Measurements from ENCODE around the gene TMEM204.

Gene TMEM204

GRCh38 chr16:1550069-1550468, 16.6 kb downstream of the TMEM204 start:
- Histone ChIP-seq H3K9ac (ENCODE audit: low read length) (no peak overlapping the region), H3K4me1 (ENCODE audit: control insufficient read depth, insufficient read depth, low read length) (peaks cover 10% of the 10 kb centered on the region)

DNA sequence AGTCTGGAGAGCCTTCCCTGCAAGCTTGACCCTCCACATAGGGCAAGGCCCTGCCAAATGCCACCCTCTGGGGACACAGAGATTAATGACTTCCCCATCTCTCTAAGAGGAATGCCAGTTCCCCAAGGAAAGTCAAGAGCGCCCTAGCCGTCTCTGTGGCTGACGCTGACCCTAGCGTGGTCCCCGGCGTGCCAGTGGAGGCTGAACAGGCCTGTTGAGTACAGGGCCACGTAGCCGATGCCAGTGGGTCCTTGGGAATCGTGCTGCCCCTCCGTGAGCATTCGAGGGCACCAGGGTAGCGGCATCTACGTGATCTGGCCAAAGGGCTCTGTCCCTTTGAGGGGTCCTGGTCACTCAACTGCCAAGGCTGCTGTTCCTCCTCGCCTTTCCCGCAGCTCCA, 17.2 kb downstream of the TMEM204 start:
- H3K9ac ChIP-seq (ENCODE audit: low read length): no peak overlapping the region
- no peak overlapping the region for H3K4me3 ChIP-seq (ENCODE audit: low read length)
- peaks cover 4% of the 10 kb centered on the region for H3K4me1 ChIP-seq (ENCODE audit: control insufficient read depth, insufficient read depth, low read length)
- H3K27me3 ChIP-seq (ENCODE audit: control insufficient read depth, insufficient read depth, low read length): no peaks in the 10 kb centered on the region
- H3K36me3 ChIP-seq (ENCODE audit: control insufficient read depth, insufficient read depth, low read length): no peaks in the 10 kb centered on the region
- no peaks in the 10 kb centered on the region for H3K9me3 ChIP-seq (ENCODE audit: control insufficient read depth, low read length)

More at GRCh38 chr16:1550069-1550468, 16.6 kb downstream of the TMEM204 start:
- Histone ChIP-seq H3K9me3 (ENCODE audit: control insufficient read depth, low read length) (no peaks in the 10 kb centered on the region), H3K27me3 (ENCODE audit: control insufficient read depth, insufficient read depth, low read length) (no peaks in the 10 kb centered on the region), H3K4me3 (ENCODE audit: low read length) (no peak overlapping the region), H3K36me3 (ENCODE audit: control insufficient read depth, insufficient read depth, low read length) (no peaks in the 10 kb centered on the region)

GRCh38 chr16:1551166-1551565, 17.7 kb downstream of the TMEM204 start:
- H3K4me1 ChIP-seq (ENCODE audit: control insufficient read depth, insufficient read depth, low read length): no peaks in the 10 kb centered on the region
- no peaks in the 10 kb centered on the region for H3K36me3 ChIP-seq (ENCODE audit: control insufficient read depth, insufficient read depth, low read length)
- H3K4me3 ChIP-seq (ENCODE audit: low read length): no peak overlapping the region

DNA sequence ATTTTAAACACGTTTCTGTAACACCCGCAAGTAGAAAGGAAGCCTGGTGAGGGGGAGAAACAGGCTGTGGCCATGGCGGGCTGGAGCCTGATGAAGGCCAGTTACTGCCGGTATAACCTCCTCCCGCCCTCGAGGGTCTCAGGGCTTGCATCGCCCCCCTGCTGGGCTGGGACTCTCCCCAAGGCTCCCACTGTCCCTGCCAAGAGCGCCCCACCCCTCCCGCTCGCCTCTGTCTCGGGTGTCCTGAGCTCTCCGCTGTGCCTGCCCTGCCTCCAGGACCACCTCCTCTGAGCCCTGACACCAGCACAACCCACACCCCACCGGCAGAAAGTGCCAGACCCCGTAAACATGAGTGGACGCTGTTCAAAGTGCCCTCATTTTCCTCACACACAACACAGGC, 18.7 kb downstream of the TMEM204 start:
- Histone ChIP-seq H3K4me3 (ENCODE audit: low read length) (no peak overlapping the region), H3K36me3 (ENCODE audit: control insufficient read depth, insufficient read depth, low read length) (no peaks in the 10 kb centered on the region), H3K9ac (ENCODE audit: low read length) (no peak overlapping the region), H3K9me3 (ENCODE audit: control insufficient read depth, low read length) (no peaks in the 10 kb centered on the region), H3K4me1 (ENCODE audit: control insufficient read depth, insufficient read depth, low read length) (no peaks in the 10 kb centered on the region), H3K27me3 (ENCODE audit: control insufficient read depth, insufficient read depth, low read length) (no peaks in the 10 kb centered on the region)

More at GRCh38 chr16:1551166-1551565, 17.7 kb downstream of the TMEM204 start:
- Histone ChIP-seq H3K27me3 (ENCODE audit: control insufficient read depth, insufficient read depth, low read length) (no peaks in the 10 kb centered on the region), H3K9me3 (ENCODE audit: control insufficient read depth, low read length) (no peaks in the 10 kb centered on the region), H3K9ac (ENCODE audit: low read length) (no peak overlapping the region)

- H3K27me3 ChIP-seq (ENCODE audit: control insufficient read depth, insufficient read depth, low read length): no peaks in the 10 kb centered on the region
- no peaks in the 10 kb centered on the region for H3K36me3 ChIP-seq (ENCODE audit: control insufficient read depth, insufficient read depth, low read length)
- no peak overlapping the region for H3K4me3 ChIP-seq (ENCODE audit: low read length)
Measured at GRCh38 chr16:1553946-1554825, 20.7 kb downstream of the TMEM204 start.

GRCh38 chr16:1554826-1555445, 21.5 kb downstream of the TMEM204 start:
- H3K9ac ChIP-seq (ENCODE audit: low read length): no peak overlapping the region
- H3K9me3 ChIP-seq (ENCODE audit: control insufficient read depth, low read length): no peaks in the 10 kb centered on the region
- H3K4me1 ChIP-seq (ENCODE audit: control insufficient read depth, insufficient read depth, low read length): no peaks in the 10 kb centered on the region
- H3K27me3 ChIP-seq (ENCODE audit: control insufficient read depth, insufficient read depth, low read length): no peaks in the 10 kb centered on the region
- H3K36me3 ChIP-seq (ENCODE audit: control insufficient read depth, insufficient read depth, low read length): no peaks in the 10 kb centered on the region
- H3K4me3 ChIP-seq (ENCODE audit: low read length): no peak overlapping the region

More at GRCh38 chr16:1553946-1554825, 20.7 kb downstream of the TMEM204 start:
- no peaks in the 10 kb centered on the region for H3K9me3 ChIP-seq (ENCODE audit: control insufficient read depth, low read length)
- H3K9ac ChIP-seq (ENCODE audit: low read length): no peak overlapping the region
- H3K4me1 ChIP-seq (ENCODE audit: control insufficient read depth, insufficient read depth, low read length): no peaks in the 10 kb centered on the region

GRCh38 chr16:1556254-1556653, 22.8 kb downstream of the TMEM204 start:
- H3K27me3 ChIP-seq (ENCODE audit: control insufficient read depth, insufficient read depth, low read length): no peaks in the 10 kb centered on the region
- H3K4me3 ChIP-seq (ENCODE audit: low read length): no peak overlapping the region
- no peaks in the 10 kb centered on the region for H3K36me3 ChIP-seq (ENCODE audit: control insufficient read depth, insufficient read depth, low read length)
- no peak overlapping the region for H3K9ac ChIP-seq (ENCODE audit: low read length)
- no peaks in the 10 kb centered on the region for H3K4me1 ChIP-seq (ENCODE audit: control insufficient read depth, insufficient read depth, low read length)
- H3K9me3 ChIP-seq (ENCODE audit: control insufficient read depth, low read length): no peaks in the 10 kb centered on the region

GRCh38 chr16:1557074-1557473, 23.6 kb downstream of the TMEM204 start:
- Histone ChIP-seq H3K27me3 (ENCODE audit: control insufficient read depth, insufficient read depth, low read length) (no peaks in the 10 kb centered on the region), H3K36me3 (ENCODE audit: control insufficient read depth, insufficient read depth, low read length) (no peaks in the 10 kb centered on the region), H3K9ac (ENCODE audit: low read length) (no peak overlapping the region), H3K4me3 (ENCODE audit: low read length) (no peak overlapping the region), H3K9me3 (ENCODE audit: control insufficient read depth, low read length) (no peaks in the 10 kb centered on the region), H3K4me1 (ENCODE audit: control insufficient read depth, insufficient read depth, low read length) (no peaks in the 10 kb centered on the region)

DNA sequence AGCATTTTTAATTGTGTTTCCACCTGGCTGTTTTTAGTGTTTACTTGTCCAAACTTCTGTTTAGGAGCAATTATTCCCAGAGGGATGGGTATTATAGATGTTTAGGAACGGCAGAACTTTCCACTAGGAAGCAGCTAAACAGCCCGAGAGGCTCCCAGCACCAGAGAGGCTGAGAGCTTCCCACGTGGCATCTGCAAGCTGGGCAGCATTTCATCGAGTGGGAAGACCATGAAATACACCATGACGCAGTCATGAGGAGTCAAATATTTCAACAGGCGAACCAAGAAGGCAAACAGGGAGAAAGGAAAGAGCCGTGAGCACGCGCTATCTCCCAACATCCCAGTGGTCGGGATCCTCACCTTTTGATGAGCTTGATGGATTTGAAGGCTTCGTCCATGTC, 24.1 kb downstream of the TMEM204 start:
- H3K9ac ChIP-seq (ENCODE audit: low read length): no peak overlapping the region
- H3K9me3 ChIP-seq (ENCODE audit: control insufficient read depth, low read length): no peaks in the 10 kb centered on the region
- no peak overlapping the region for H3K4me3 ChIP-seq (ENCODE audit: low read length)
- H3K27me3 ChIP-seq (ENCODE audit: control insufficient read depth, insufficient read depth, low read length): no peaks in the 10 kb centered on the region
- H3K4me1 ChIP-seq (ENCODE audit: control insufficient read depth, insufficient read depth, low read length): no peaks in the 10 kb centered on the region
- no peaks in the 10 kb centered on the region for H3K36me3 ChIP-seq (ENCODE audit: control insufficient read depth, insufficient read depth, low read length)

DNA sequence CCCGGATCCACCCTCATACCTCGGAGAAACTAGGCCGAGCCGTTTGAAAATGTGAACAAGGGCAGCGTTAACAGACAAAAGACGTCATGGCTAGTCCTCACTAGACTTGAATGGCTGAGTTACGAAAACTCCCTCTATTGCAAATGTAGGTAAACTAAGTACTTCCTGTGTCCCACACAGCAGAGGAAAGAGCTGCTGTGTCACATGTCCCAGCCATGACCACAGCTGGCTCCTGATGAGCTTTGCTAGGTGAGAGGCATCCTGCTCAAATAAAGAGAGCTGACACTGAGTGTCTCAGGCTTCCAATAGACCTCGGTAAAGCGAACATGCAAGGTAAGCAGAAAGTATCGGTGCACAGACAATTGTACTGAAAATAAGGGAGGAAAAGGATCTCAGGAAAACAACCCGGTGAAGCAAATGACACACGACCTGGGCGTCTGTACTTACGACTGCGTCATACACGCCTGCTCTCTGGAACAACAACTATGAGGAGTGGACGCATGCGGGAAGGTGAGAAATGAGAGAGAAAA, 26.0 kb downstream of the TMEM204 start:
- Histone ChIP-seq H3K4me1 (ENCODE audit: control insufficient read depth, insufficient read depth, low read length) (no peaks in the 10 kb centered on the region), H3K9ac (ENCODE audit: low read length) (no peak overlapping the region), H3K9me3 (ENCODE audit: control insufficient read depth, low read length) (no peaks in the 10 kb centered on the region), H3K27me3 (ENCODE audit: control insufficient read depth, insufficient read depth, low read length) (no peaks in the 10 kb centered on the region), H3K36me3 (ENCODE audit: control insufficient read depth, insufficient read depth, low read length) (no peaks in the 10 kb centered on the region), H3K4me3 (ENCODE audit: low read length) (no peak overlapping the region)

DNA sequence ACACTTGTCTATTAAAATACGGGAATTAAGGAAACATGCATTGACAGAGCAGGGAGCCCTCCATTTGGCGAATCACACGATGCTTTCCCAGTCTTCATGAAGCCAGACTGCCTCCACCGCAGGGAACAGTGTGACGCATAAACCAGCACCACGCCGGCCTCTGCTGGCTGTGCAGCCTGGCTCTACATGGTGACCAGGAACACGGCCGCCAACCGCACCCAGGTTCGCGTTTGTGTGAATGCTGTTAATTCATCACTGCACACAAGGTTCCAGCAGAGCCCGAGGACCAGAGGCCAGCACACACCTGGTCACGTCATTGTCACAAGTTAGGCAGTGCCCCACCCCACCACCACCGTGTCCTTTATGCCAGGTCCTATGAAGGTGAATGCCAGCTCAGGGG, 26.7 kb downstream of the TMEM204 start:
- H3K36me3 ChIP-seq (ENCODE audit: control insufficient read depth, insufficient read depth, low read length): no peaks in the 10 kb centered on the region
- H3K4me3 ChIP-seq (ENCODE audit: low read length): no peak overlapping the region
- H3K9ac ChIP-seq (ENCODE audit: low read length): no peak overlapping the region
- H3K4me1 ChIP-seq (ENCODE audit: control insufficient read depth, insufficient read depth, low read length): no peaks in the 10 kb centered on the region
- H3K9me3 ChIP-seq (ENCODE audit: control insufficient read depth, low read length): no peaks in the 10 kb centered on the region
- H3K27me3 ChIP-seq (ENCODE audit: control insufficient read depth, insufficient read depth, low read length): no peaks in the 10 kb centered on the region

- Histone ChIP-seq H3K4me1 (ENCODE audit: control insufficient read depth, insufficient read depth, low read length) (no peaks in the 10 kb centered on the region), H3K9ac (ENCODE audit: low read length) (no peak overlapping the region), H3K4me3 (ENCODE audit: low read length) (no peak overlapping the region), H3K36me3 (ENCODE audit: control insufficient read depth, insufficient read depth, low read length) (no peaks in the 10 kb centered on the region), H3K9me3 (ENCODE audit: control insufficient read depth, low read length) (no peaks in the 10 kb centered on the region), H3K27me3 (ENCODE audit: control insufficient read depth, insufficient read depth, low read length) (no peaks in the 10 kb centered on the region)
Measured at GRCh38 chr16:1560866-1561265, 27.4 kb downstream of the TMEM204 start.
